Astrocyte of the spinal cord (primary cell): Measurements from ENCODE around the gene PARD3B.

ENCODE experiments used
- DNase-seq: peaks from one replicate; pipeline ENCODE4 v3.0.0; 2011; ENCODE audit warnings: low read depth, low spot score
- H3K4me3 ChIP-seq: 2 replicates; pipeline ENCODE4 v1.5.1; 2011; ENCODE audit warnings: low read depth, mild to moderate bottlenecking, low read length, moderate library complexity
- CTCF ChIP-seq: IDR thresholded peaks from 2 replicates; pipeline ENCODE4 v1.5.1; 2012; ENCODE audit warnings: low read depth, mild to moderate bottlenecking, low read length, inconsistent platforms
- in situ Hi-C: cut with HindIII; loops from 2 replicates; pipeline ENCODE4 v1.10.0; 2017; ENCODE audit warnings: low sequenced_read_pairs

PARD3B gene

GRCh38 chr2:205189301-205189700, 644.0 kb downstream of the PARD3B start:
- no peak overlapping the region for H3K4me3 ChIP-seq
- TF ChIP-seq CTCF, result no peak
- no peak for DNase-seq
- in situ Hi-C loops, result no loop called here

GRCh38 chr2:205190528-205190927, 645.3 kb downstream of the PARD3B start:
- no peak for TF ChIP-seq CTCF
- no peak overlapping the region for H3K4me3 ChIP-seq
- in situ Hi-C loops, result no loop called here
- DNase-seq, result no peak

GRCh38 chr2:205193125-205193835, 648.0 kb downstream of the PARD3B start:
- TF ChIP-seq CTCF, result no peak
- H3K4me3 ChIP-seq, result no peak overlapping the region
- no peak for DNase-seq
- in situ Hi-C loops, result no loop called here

GRCh38 chr2:205193836-205194228, 648.6 kb downstream of the PARD3B start:
- in situ Hi-C loops, result no loop called here
- no peak overlapping the region for H3K4me3 ChIP-seq
- no peak for DNase-seq
- no peak for TF ChIP-seq CTCF

- DNase-seq, result no peak
- in situ Hi-C loops, result no loop called here
- TF ChIP-seq CTCF, result no peak
- H3K4me3 ChIP-seq, result no peak overlapping the region
Measured at GRCh38 chr2:205197468-205198139, 652.3 kb downstream of the PARD3B start.

- DNase-seq, result peak; percentile 44
- no peak overlapping the region for H3K4me3 ChIP-seq
- TF ChIP-seq CTCF, result no peak
- in situ Hi-C loops, result no loop called here
Measured at GRCh38 chr2:205198140-205198525, 652.9 kb downstream of the PARD3B start.
